PFSK-1 (cell line): ENCODE results near the gene VWA5B1.

Experiments used
- FOXP2 ChIP-seq: optimal IDR thresholded peaks from 2 replicates; pipeline ENCODE3; 2011; ENCODE audit warnings: borderline replicate concordance, control low read depth, inconsistent platforms; ENCODE audit not compliant: insufficient read depth; ENCODE audit errors: extremely low read length, extremely low read depth
- POLR2AphosphoS5 ChIP-seq: IDR thresholded peaks from 2 replicates; pipeline ENCODE4 v1.6.1; 2012; ENCODE audit warnings: low read depth, mild to moderate bottlenecking, control low read depth, low read length, moderate library complexity
- SIN3A ChIP-seq: IDR thresholded peaks from 2 replicates; pipeline ENCODE4 v1.6.1; 2012; ENCODE audit warnings: mild to moderate bottlenecking, low read length, moderate library complexity, borderline replicate concordance; ENCODE audit not compliant: insufficient read depth
- TAF1 ChIP-seq: IDR thresholded peaks from 2 replicates; pipeline ENCODE4 v1.6.1; 2012; ENCODE audit warnings: low read length, control low read depth, borderline replicate concordance; ENCODE audit not compliant: insufficient read depth
- TF ChIP-seq, protein P1 (sequence below), 2 experiments: IDR thresholded peaks; 2 replicates each; pipeline versions ENCODE4 v1.6.1 to v1.8.0; 2011 to 2012; ENCODE audit warnings: low read depth in 2 of 2, low read length in 2 of 2, control low read depth in 1 of 2, inconsistent platforms in 1 of 2, mild to moderate bottlenecking in 1 of 2, moderate library complexity in 1 of 2; ENCODE audit not compliant: insufficient read depth in 1 of 2

VWA5B1 gene

GRCh38 chr1:20327467-20327866, 36.8 kb downstream of the VWA5B1 start:
- TF ChIP-seq, protein P1, sequence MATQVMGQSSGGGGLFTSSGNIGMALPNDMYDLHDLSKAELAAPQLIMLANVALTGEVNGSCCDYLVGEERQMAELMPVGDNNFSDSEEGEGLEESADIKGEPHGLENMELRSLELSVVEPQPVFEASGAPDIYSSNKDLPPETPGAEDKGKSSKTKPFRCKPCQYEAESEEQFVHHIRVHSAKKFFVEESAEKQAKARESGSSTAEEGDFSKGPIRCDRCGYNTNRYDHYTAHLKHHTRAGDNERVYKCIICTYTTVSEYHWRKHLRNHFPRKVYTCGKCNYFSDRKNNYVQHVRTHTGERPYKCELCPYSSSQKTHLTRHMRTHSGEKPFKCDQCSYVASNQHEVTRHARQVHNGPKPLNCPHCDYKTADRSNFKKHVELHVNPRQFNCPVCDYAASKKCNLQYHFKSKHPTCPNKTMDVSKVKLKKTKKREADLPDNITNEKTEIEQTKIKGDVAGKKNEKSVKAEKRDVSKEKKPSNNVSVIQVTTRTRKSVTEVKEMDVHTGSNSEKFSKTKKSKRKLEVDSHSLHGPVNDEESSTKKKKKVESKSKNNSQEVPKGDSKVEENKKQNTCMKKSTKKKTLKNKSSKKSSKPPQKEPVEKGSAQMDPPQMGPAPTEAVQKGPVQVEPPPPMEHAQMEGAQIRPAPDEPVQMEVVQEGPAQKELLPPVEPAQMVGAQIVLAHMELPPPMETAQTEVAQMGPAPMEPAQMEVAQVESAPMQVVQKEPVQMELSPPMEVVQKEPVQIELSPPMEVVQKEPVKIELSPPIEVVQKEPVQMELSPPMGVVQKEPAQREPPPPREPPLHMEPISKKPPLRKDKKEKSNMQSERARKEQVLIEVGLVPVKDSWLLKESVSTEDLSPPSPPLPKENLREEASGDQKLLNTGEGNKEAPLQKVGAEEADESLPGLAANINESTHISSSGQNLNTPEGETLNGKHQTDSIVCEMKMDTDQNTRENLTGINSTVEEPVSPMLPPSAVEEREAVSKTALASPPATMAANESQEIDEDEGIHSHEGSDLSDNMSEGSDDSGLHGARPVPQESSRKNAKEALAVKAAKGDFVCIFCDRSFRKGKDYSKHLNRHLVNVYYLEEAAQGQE (IDR thresholded peaks at IDR 0.05; ENCODE audit: insufficient read depth in 1 of 2, low read depth in 2 of 2, low read length in 2 of 2) = no peak
- TF ChIP-seq FOXP2 = no peak
- no peak for TF ChIP-seq TAF1
- no peak for TF ChIP-seq POLR2AphosphoS5

DNA sequence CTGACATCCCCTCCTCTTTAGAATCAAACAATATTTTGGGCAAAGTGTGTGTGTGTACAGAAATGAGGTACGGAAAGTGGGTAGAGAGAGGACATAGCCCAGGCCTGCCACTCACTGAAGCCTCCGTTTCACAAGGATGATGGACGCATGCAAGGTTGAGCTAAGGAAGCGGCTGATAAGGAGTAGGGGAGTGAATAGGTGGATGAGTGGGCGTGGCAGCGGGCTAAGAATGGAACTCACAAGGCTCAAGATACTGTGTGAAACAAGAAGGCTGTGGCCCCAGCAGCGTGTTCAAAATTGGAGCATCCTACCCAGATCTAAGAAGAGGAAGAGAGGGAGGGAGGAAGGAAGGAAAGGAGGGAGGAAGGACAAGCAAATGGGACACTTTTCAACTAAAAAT, 37.5 kb downstream of the VWA5B1 start:
- TF ChIP-seq TAF1 (no peak), POLR2AphosphoS5 (no peak), SIN3A (no peak), FOXP2 (no peak)
- TF ChIP-seq, protein P1 (IDR thresholded peaks at IDR 0.05; ENCODE audit: insufficient read depth in 1 of 2, low read depth in 2 of 2, low read length in 2 of 2) = no peak

GRCh38 chr1:20329793-20330542, 39.3 kb downstream of the VWA5B1 start:
- TF ChIP-seq FOXP2 (no peak), POLR2AphosphoS5 (no peak), SIN3A (no peak), TAF1 (no peak)
- TF ChIP-seq, protein P1 (IDR thresholded peaks at IDR 0.05; ENCODE audit: insufficient read depth in 1 of 2, low read depth in 2 of 2, low read length in 2 of 2) = no peak

- TF ChIP-seq FOXP2 = no peak
- TF ChIP-seq, protein P1 (IDR thresholded peaks at IDR 0.05; ENCODE audit: insufficient read depth in 1 of 2, low read depth in 2 of 2, low read length in 2 of 2) = no peak
- no peak for TF ChIP-seq SIN3A
- TF ChIP-seq POLR2AphosphoS5 = no peak
- TF ChIP-seq TAF1 = no peak
These were observed 43.4 kb downstream of the VWA5B1 start for GRCh38 chr1:20334103-20334502.
